Stimulated activated CD4-positive, alpha-beta T cell treated with anti-CD3 and anti-CD28 coated beads, Interleukin-12 subunit alpha, Interleukin-12 subunit beta, amount 100 ng/mL, for 4 hours (primary cell): ENCODE data around the gene TMEM185A.
"Not testable (repeated sequence)": the region's sequence is repeated elsewhere in the genome, so short reads cannot be mapped to it uniquely, and the experiment has no call there.

Source experiments
- DNase-seq: peaks from one replicate; pipeline ENCODE4 v3.0.0-alpha.2; 2020

TMEM185A gene

GRCh38 chrX:149618871-149619270 is 12.7 kb downstream of the TMEM185A start:
- DNase-seq, result no peak

GRCh38 chrX:149611623-149612175 is 19.9 kb downstream of the TMEM185A start:
- no peak for DNase-seq

GRCh38 chrX:149610511-149610910 is 21.1 kb downstream of the TMEM185A start:
- no peak for DNase-seq

GRCh38 chrX:149607699-149608098 is 23.9 kb downstream of the TMEM185A start:
- no peak for DNase-seq

GRCh38 chrX:149605248-149605885 is 26.2 kb downstream of the TMEM185A start:
- DNase-seq, result not testable (repeated sequence)

GRCh38 chrX:149598603-149599002 is 33.0 kb downstream of the TMEM185A start:
- DNase-seq, result peak; percentile 0

GRCh38 chrX:149595943-149596342 is 35.6 kb downstream of the TMEM185A start:
- not testable (repeated sequence) for DNase-seq

GRCh38 chrX:149595214-149595613 is 36.4 kb downstream of the TMEM185A start, which contains the start of gene HSFX2:
Gene HSFX2 (minus strand): TSS chrX:149595314. CDS start chrX:149594700, 614 bp downstream.
- DNase-seq, result not testable (repeated sequence)

- not testable (repeated sequence) for DNase-seq
Measured at GRCh38 chrX:149590993-149591392, 40.6 kb downstream of the TMEM185A start.

GRCh38 chrX:149587359-149587758 is 44.2 kb downstream of the TMEM185A start, which contains the start of gene MAGEA9B:
Gene MAGEA9B (minus strand): TSS chrX:149587459. CDS start chrX:149583179, 4,280 bp downstream.
- not testable (repeated sequence) for DNase-seq

GRCh38 chrX:149585631-149586030 is 46.0 kb downstream of the TMEM185A start:
- DNase-seq, result not testable (repeated sequence)

- not testable (repeated sequence) for DNase-seq
Measured at GRCh38 chrX:149573456-149573855, 58.1 kb downstream of the TMEM185A start.

GRCh38 chrX:149572743-149573142 is 58.8 kb downstream of the TMEM185A start:
- no peak for DNase-seq

GRCh38 chrX:149571770-149572169 is 59.8 kb downstream of the TMEM185A start:
- no peak for DNase-seq

- DNase-seq, result no peak
Measured at GRCh38 chrX:149570668-149571067, 60.9 kb downstream of the TMEM185A start.

GRCh38 chrX:149569770-149570169 is 61.8 kb downstream of the TMEM185A start:
- no peak for DNase-seq

GRCh38 chrX:149568701-149569296 is 62.8 kb downstream of the TMEM185A start:
- no peak for DNase-seq

- no peak for DNase-seq
Measured at GRCh38 chrX:149567621-149568417, 63.8 kb downstream of the TMEM185A start.

GRCh38 chrX:149563359-149563758 is 68.2 kb downstream of the TMEM185A start:
- DNase-seq, result no peak

GRCh38 chrX:149555251-149555650 is 76.3 kb downstream of the TMEM185A start:
- DNase-seq, result not testable (repeated sequence)

- not testable (repeated sequence) for DNase-seq
Measured at GRCh38 chrX:149551939-149552248, 79.7 kb downstream of the TMEM185A start.

GRCh38 chrX:149551245-149551938 is 80.2 kb downstream of the TMEM185A start:
- DNase-seq, result not testable (repeated sequence)

GRCh38 chrX:149550454-149550853 is 81.1 kb downstream of the TMEM185A start:
- not testable (repeated sequence) for DNase-seq
